Fibroblast of skin of left biceps (primary cell): ENCODE results near the gene ABCA12.

Source experiments
- DNase-seq, 2 experiments: peaks; one replicate each; pipeline ENCODE4 v3.0.0-alpha.2; 2013; ENCODE audit warnings: low read depth in 2 of 2

Gene ABCA12

DNA sequence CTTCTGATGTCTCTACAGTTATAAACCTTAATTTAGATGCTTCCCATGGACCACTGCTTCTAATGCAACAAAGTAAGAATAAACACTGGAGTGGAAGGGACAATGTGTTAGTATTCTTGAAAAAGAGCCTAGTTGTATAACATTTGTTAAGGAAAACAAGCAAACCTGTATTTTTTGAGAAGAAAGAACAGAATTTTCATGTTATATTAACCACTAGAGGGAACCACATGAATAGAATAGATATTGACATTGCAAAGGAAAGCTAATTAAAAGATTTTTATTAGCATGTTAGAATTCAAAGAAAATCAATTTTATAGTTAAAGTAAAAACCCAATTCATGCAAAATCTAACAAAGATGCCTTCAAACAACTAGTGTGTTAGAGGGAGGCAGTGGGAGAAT is 177.7 kb downstream of the ABCA12 start:
- DNase-seq = no peak

DNA sequence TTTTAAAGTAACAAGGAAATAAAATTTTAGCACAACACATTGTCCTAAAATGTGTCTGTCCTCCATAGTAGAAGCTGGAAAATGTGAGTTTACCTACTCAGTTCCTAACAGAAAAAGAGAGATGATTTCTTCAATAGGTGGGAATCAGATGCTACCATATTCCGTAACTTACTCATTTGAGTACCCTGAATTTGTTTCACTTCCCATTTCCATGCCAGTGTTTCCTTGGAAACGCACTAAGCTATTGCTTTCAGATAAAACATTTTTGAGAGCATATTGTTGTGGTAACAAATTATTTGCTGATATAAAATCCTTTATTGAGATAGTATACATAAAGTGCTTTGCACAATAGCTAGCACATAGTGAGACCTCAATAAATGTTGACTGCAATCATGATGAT is 191.5 kb downstream of the ABCA12 start:
- no peak for DNase-seq

DNA sequence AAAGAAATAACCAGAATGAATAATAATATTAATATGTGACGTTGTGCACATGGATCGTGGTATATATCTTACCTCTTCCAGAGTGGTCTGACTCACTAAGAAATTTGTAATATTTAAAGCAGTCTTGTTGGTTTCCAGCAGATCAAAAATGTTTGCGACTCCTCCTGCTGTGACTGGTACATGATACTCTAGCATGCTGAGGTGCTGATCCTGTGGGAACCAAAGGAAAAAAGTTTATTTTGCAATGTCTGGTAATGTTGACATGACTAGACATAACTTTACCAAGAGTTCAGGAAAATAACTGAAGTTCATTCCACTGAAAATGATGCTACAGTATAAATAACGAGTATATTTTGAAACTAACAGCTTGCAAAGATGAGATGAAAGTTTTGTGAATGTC is 204.4 kb downstream of the ABCA12 start:
- no peak for DNase-seq

DNA sequence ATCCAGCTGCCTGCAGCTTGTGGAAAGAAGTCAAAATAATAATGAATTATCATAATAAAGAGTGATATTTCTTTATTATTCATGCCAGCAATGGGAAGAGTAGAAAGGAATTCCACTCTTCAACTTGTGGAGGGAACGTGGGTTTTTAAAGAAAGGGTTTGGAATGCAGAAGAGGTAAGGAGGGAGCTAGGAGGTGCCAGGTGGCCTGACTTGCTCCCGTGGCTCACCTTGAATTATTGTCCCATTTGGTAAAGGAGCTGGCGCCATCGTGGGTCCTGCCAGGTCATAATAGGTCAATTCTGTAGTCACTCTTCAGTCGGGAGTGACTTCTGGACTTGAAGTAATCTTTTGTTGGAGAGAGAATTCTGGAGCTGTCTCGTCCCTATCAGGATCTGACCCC is 233.8 kb downstream of the ABCA12 start:
- DNase-seq = no peak

DNA sequence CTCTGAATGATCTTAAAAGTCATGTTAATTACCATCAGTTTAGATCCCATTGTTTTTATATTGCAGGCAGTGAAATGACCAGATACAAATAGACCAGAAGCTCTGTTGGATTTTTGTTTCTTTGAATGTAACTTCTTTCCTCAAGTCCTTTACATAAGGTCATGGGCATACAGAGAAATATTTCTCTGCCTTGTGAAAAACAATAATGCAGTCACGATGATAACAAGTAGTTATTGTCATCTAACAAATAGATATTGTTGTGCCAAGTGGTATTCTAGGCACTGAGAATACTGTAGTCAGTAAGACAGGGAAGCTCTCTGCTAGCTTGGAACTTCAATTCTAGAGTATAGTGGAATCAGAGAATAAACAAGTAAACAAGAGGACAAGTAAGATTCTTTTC is 234.2 kb downstream of the ABCA12 start:
- DNase-seq = no peak

DNA sequence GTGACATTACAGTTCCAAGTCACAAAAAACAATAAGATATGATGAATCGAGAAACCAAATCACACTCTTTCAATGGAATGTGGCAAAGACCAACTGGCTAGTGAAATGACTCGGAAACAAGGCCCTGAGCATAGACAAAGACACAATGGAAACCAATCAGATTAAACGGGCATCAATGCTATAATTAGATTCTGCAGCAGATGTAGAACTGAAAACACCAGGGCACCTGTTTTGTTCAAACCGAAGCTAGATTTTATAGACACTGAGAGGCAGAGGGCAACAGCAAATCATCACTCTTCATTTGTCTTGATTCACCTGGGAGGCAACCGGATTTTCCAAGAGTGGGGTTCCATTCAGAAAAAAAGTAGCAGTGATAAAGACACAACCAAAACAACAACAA is 236.1 kb downstream of the ABCA12 start:
- no peak for DNase-seq

DNA sequence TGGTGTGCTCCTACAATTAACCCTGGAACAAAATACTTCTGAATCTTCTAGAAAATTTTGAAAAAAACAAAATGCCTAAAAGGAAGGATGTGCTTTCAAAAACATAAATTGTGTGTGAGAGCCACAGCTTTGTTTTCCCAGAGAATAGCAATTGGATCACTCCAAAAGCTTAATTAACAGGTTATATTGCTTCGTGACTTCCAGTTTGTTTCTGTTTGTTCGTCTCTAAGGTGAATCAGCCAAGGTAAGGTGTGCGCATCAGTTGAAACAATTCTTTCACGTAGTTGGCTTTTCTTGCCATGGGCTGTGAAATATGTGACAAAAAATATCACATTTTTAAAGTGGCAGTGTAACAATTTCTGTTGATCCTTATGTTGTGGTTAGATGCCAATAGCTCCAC is 238.7 kb downstream of the ABCA12 start:
- no peak for DNase-seq

DNA sequence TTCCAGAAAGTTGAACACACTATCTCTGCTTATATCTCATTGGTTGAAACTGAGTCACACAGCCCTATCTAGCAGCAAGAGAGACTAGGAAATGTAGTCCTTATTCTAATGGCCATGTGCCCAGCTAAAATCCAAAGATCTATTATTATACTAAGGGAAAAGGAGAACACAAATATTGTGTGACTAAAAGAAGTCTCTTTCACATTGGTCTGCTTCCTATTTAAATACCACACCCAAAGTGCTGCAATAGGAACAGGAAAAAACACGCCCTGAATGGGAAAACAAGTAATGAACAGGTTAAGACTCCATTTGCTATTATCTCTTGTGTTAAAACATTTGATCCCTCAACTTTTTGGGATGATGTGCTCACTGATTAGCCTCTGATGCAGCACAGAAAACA is 242.2 kb downstream of the ABCA12 start:
- DNase-seq = no peak

DNA sequence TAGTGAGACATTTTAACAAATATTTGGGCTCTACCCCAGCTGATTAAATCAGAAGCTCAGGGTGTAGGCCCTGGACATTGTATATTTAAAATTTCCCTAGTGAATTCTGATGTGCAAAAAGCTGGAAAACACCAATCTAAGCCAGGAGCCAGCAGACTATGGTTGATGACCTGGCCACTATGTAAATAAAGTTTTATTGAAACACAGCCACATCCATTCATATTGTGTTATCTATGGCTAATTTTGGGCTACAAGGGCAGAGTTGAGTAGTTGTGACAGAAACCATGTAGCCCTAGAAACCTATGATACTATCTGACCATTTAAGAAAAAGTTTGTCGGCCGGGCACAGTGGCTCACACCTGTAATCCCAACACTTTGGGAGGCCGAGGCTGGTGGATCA is 243.0 kb downstream of the ABCA12 start:
- DNase-seq = no peak

DNA sequence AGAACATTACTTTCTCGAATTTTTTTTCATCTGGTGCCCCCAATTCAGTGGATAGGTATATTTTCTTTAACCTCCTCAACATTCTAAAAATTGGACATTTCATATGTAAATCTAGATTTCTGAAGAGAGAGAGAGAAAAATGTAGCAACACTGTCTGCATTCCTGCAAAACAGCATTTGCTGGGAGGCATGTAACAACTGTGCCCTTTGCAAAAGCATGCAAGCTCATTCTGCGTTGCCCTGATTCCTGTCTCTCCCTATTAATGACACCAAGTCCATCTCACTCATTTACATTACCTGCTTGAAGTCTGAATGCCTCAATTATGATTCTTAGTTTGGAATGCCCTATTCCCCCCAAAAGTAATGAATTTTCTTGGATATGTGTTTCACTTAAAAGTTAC is 249.1 kb downstream of the ABCA12 start:
- no peak for DNase-seq

DNA sequence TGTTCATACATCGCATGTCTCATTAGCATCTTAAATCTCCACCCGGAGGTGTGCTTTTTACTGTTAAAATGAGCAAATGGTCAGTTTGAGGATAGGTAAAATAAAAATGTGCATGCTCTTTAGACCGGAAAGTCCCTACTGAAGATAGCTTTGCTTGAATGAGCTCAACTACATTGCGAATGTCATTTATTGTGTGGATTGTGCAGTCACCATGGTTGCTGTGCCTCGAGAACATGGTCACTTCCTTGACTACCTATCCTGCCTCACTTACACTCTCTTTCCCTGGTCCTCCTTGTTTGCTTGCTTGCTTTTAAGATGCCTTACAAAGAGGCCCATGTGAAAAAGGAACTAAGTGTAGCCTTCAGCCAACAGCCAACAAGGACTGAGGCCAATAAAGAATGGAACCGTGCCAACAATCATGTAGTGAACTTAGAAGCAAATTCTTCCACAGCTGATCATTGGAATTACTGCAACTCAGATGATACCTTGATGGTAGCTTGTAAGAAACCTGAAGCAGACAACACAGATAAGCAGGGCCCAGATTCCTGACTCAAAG is 256.7 kb downstream of the ABCA12 start:
- DNase-seq = no peak
